Measurements from ENCODE around the gene MRPS31. TPM values are rescaled to one million over a fixed set of nuclear protein-coding genes. Genes with fewer than 3 reads are reported as not detected.

Gene MRPS31
- polyA plus RNA-seq, 1 donor (not counting 4 experiments of a cell fraction or from before 2014, with no cell fraction given), result 27.2 TPM

GRCh38 chr13:40813667-40814454 is 42.9 kb upstream of the MRPS31 start:
- H3K4me2 ChIP-seq (ENCODE audit: control insufficient read depth, extremely low read depth, insufficient read depth, low read depth, low read length), result no peak overlapping the region
- peaks cover 4% of the 10 kb centered on the region in 2 experiments for H3K36me3 ChIP-seq (ENCODE audit: control insufficient read depth in 2 of 2, extremely low read depth in 1 of 2, insufficient read depth in 2 of 2, low read length in 2 of 2)
- H3K9ac ChIP-seq (ENCODE audit: control insufficient read depth, extremely low read depth, insufficient read depth, low read length), result no peak overlapping the region
- DNase-seq (ENCODE audit: low read depth, low spot score), result no peak
- dilution Hi-C loops (cut with MboI; ENCODE audit: extremely low pct_ligation_motif_present, low sequenced_read_pairs), result no loop called here
- H4K20me1 ChIP-seq (ENCODE audit: control insufficient read depth, extremely low read depth, insufficient read depth, low read length), result no peaks in the 10 kb centered on the region
- no peak for FAIRE-seq
- no peaks in the 10 kb centered on the region for H3K9me1 ChIP-seq (ENCODE audit: control insufficient read depth, extremely low read depth, insufficient read depth, low read length)
- TF ChIP-seq, protein P1, sequence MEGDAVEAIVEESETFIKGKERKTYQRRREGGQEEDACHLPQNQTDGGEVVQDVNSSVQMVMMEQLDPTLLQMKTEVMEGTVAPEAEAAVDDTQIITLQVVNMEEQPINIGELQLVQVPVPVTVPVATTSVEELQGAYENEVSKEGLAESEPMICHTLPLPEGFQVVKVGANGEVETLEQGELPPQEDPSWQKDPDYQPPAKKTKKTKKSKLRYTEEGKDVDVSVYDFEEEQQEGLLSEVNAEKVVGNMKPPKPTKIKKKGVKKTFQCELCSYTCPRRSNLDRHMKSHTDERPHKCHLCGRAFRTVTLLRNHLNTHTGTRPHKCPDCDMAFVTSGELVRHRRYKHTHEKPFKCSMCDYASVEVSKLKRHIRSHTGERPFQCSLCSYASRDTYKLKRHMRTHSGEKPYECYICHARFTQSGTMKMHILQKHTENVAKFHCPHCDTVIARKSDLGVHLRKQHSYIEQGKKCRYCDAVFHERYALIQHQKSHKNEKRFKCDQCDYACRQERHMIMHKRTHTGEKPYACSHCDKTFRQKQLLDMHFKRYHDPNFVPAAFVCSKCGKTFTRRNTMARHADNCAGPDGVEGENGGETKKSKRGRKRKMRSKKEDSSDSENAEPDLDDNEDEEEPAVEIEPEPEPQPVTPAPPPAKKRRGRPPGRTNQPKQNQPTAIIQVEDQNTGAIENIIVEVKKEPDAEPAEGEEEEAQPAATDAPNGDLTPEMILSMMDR (optimal IDR thresholded peaks at IDR 0.05 in 1 of 3, IDR thresholded peaks at IDR 0.05 in 1 of 3, conservative IDR thresholded peaks at IDR 0.05 in 1 of 3; ENCODE audit: extremely low read depth in 1 of 3, insufficient read depth in 2 of 3, low read length in 3 of 3), result peak; percentile 30 to 49 (median 49)
- TF ChIP-seq EZH2 (IDR thresholded peaks at IDR 0.05; ENCODE audit: low read length), result no peak
- no peak overlapping the region for H3K4me3 ChIP-seq (ENCODE audit: control insufficient read depth in 2 of 3, extremely low read depth in 1 of 3, insufficient read depth in 2 of 3, low read depth in 1 of 3, low read length in 3 of 3)
- H3K27me3 ChIP-seq (ENCODE audit: control insufficient read depth, extremely low read depth, insufficient read depth, low read length), result no peaks in the 10 kb centered on the region
- no peak overlapping the region for H2AFZ ChIP-seq (ENCODE audit: control insufficient read depth, low read length)
- no peaks in the 10 kb centered on the region for H3K79me2 ChIP-seq (ENCODE audit: control insufficient read depth, insufficient read depth, low read length)
- no peak overlapping the region for H3K27ac ChIP-seq (ENCODE audit: control insufficient read depth, insufficient read depth, low read length)
- H3K9me3 ChIP-seq (ENCODE audit: control insufficient read depth, low read depth, low read length), result no peaks in the 10 kb centered on the region
- H3K4me1 ChIP-seq (ENCODE audit: control insufficient read depth, extremely low read depth, insufficient read depth, low read length), result no peaks in the 10 kb centered on the region

DNA sequence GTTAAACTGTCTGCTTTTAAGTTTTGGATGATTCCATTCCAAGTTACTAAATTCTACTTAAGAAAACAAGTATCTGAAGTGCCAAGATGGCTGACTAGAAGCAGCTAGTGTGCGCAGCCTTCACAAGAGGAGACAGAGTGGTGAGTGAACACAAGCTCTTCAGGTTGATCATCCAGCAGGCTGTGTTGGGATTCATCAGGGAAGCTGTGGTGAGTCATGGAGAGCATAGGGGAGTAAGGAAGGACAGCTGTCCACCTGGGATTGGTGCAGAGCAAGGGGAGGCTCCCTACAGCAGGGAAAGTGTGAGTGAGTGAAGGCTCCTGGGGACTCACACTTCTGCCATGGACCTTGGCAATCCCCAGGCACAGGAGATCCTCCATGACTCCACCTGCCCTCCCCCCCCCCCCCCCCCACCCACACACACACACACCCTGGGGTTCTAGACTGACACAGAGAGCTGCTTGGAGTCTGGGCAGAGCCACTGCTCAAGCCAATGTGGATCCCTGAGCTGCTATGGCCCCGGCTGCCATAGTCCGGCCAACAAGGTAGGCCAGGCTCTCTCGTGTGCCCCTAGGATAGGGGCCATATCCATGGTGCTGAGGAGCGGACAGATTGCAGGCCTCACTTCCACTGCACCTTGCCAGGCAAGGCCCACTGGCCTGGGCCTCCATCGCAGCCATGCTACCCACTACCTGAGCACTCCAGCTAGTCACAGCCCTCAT is 41.9 kb upstream of the MRPS31 start:
- Histone ChIP-seq H3K9me1 (ENCODE audit: control insufficient read depth, extremely low read depth, insufficient read depth, low read length) (no peaks in the 10 kb centered on the region), H3K4me1 (ENCODE audit: control insufficient read depth, extremely low read depth, insufficient read depth, low read length) (no peaks in the 10 kb centered on the region), H3K4me3 (ENCODE audit: control insufficient read depth in 2 of 3, extremely low read depth in 1 of 3, insufficient read depth in 2 of 3, low read depth in 1 of 3, low read length in 3 of 3) (no peak overlapping the region), H3K4me2 (ENCODE audit: control insufficient read depth, extremely low read depth, insufficient read depth, low read depth, low read length) (no peak overlapping the region), H3K9me3 (ENCODE audit: control insufficient read depth, low read depth, low read length) (no peaks in the 10 kb centered on the region), H3K27ac (ENCODE audit: control insufficient read depth, insufficient read depth, low read length) (no peak overlapping the region), H3K27me3 (ENCODE audit: control insufficient read depth, extremely low read depth, insufficient read depth, low read length) (no peaks in the 10 kb centered on the region), H3K79me2 (ENCODE audit: control insufficient read depth, insufficient read depth, low read length) (no peaks in the 10 kb centered on the region), H3K36me3 (ENCODE audit: control insufficient read depth in 2 of 2, extremely low read depth in 1 of 2, insufficient read depth in 2 of 2, low read length in 2 of 2) (peaks cover 4% of the 10 kb centered on the region in 2 experiments), H2AFZ (ENCODE audit: control insufficient read depth, low read length) (no peak overlapping the region), H3K9ac (ENCODE audit: control insufficient read depth, extremely low read depth, insufficient read depth, low read length) (no peak overlapping the region), H4K20me1 (ENCODE audit: control insufficient read depth, extremely low read depth, insufficient read depth, low read length) (no peaks in the 10 kb centered on the region)
- no peak for FAIRE-seq
- dilution Hi-C loops (cut with MboI; ENCODE audit: extremely low pct_ligation_motif_present, low sequenced_read_pairs), result no loop called here
- peak; percentile 19 for DNase-seq (ENCODE audit: low read depth, low spot score)
- TF ChIP-seq, protein P1 (optimal IDR thresholded peaks at IDR 0.05 in 1 of 3, IDR thresholded peaks at IDR 0.05 in 1 of 3, conservative IDR thresholded peaks at IDR 0.05 in 1 of 3; ENCODE audit: extremely low read depth in 1 of 3, insufficient read depth in 2 of 3, low read length in 3 of 3), result no peak
- TF ChIP-seq EZH2 (IDR thresholded peaks at IDR 0.05; ENCODE audit: low read length), result no peak

Measured in keratinocyte (primary cell).